HepG2 (cell line): Measurements from ENCODE around the gene PLEKHA8. TPM values are rescaled to one million over a fixed set of nuclear protein-coding genes. Genes with fewer than 3 reads are reported as not detected.

Source experiments
- ELF3 ChIP-seq: IDR thresholded peaks from 2 replicates; pipeline ENCODE4 v1.6.1; 2016; ENCODE audit warnings: missing genetic modification reagents, missing compliant biosample characterization
- EP300 ChIP-seq, 3 experiments: sonication (generic) in 1 of 3; formaldehyde crosslinking in 1 of 3; IDR thresholded peaks; 2 replicates each; pipeline versions ENCODE4 v1.5.1 to v1.6.1; 2011 to 2020; ENCODE audit warnings: low read depth in 2 of 3, low read length in 2 of 3, borderline replicate concordance in 1 of 3, improper control_type of control experiment in 1 of 3, mild to moderate bottlenecking in 1 of 3, missing genetic modification reagents in 1 of 3, moderate library complexity in 1 of 3
- EZH2 ChIP-seq: conservative IDR thresholded peaks from 2 replicates; pipeline ENCODE4 v1.6.1; 2012; ENCODE audit warnings: mild to moderate bottlenecking, low read depth, low read length, moderate library complexity
- HDAC6 ChIP-seq: fragments of 200-600 bp; sonication (generic); IDR thresholded peaks from 2 replicates; pipeline ENCODE4 v1.7.0; 2017; ENCODE audit warnings: mild to moderate bottlenecking, antibody characterized with exemption, low read length, low read depth
- JARID2 ChIP-seq: sonication (generic); formaldehyde crosslinking; IDR thresholded peaks from 2 replicates; pipeline ENCODE4 v1.8.1; 2023; ENCODE audit warnings: missing genetic modification reagents, inconsistent platforms; ENCODE audit not compliant: insufficient replicate concordance
- KDM3A ChIP-seq: IDR thresholded peaks from 2 replicates; pipeline ENCODE4 v1.6.1; 2018; ENCODE audit warnings: low read depth, missing compliant biosample characterization
- MXD4 ChIP-seq: IDR thresholded peaks from 2 replicates; pipeline ENCODE4 v1.6.1; 2016; ENCODE audit warnings: mild to moderate bottlenecking, missing biosample characterization, missing genetic modification reagents
- MYPOP ChIP-seq: sonication (generic); formaldehyde crosslinking; IDR thresholded peaks from 2 replicates; pipeline ENCODE4 v1.8.1; 2023; ENCODE audit warnings: mild to moderate bottlenecking, moderate library complexity, missing genetic modification reagents
- NCOA5 ChIP-seq: sonication (generic); formaldehyde crosslinking; IDR thresholded peaks from 2 replicates; pipeline ENCODE4 v1.4.0; 2020; ENCODE audit warnings: missing genetic modification reagents
- RFXANK ChIP-seq: IDR thresholded peaks from 2 replicates; pipeline ENCODE4 v1.6.1; 2016
- SMARCC2 ChIP-seq: fragments of 450-650 bp; IDR thresholded peaks from 2 replicates; pipeline ENCODE4 v1.6.1; 2017; ENCODE audit warnings: antibody characterized with exemption, mild to moderate bottlenecking
- TFAP4 ChIP-seq: sonication (generic); IDR thresholded peaks from 2 replicates; pipeline ENCODE4 v1.6.1; 2016; ENCODE audit warnings: low read depth, borderline replicate concordance
- ZBTB43 ChIP-seq: sonication (generic); formaldehyde crosslinking; conservative IDR thresholded peaks from 2 replicates; pipeline ENCODE4 v1.4.0; 2020; ENCODE audit warnings: missing genetic modification reagents
- ZMYM4 ChIP-seq: sonication (generic); formaldehyde crosslinking; IDR thresholded peaks from 2 replicates; pipeline ENCODE4 v1.8.1; 2023; ENCODE audit warnings: mild to moderate bottlenecking, missing genetic modification reagents
- ZNF138 ChIP-seq: sonication (generic); formaldehyde crosslinking; IDR thresholded peaks from 2 replicates; pipeline ENCODE4 v1.5.0; 2020; ENCODE audit warnings: mild to moderate bottlenecking, low read depth, missing genetic modification reagents
- ZNF253 ChIP-seq: sonication (generic); formaldehyde crosslinking; IDR thresholded peaks from 2 replicates; pipeline ENCODE4 v1.8.0; 2022; ENCODE audit warnings: mild to moderate bottlenecking, missing genetic modification reagents, borderline replicate concordance
- ZNF282 ChIP-seq: fragments of 450-650 bp; IDR thresholded peaks from 2 replicates; pipeline ENCODE4 v1.6.1; 2018; ENCODE audit not compliant: partially characterized antibody
- ZNF749 ChIP-seq: sonication (generic); formaldehyde crosslinking; IDR thresholded peaks from 2 replicates; pipeline ENCODE4 v1.8.0; 2022; ENCODE audit warnings: mild to moderate bottlenecking, missing genetic modification reagents, moderate library complexity, borderline replicate concordance
- polyA plus RNA-seq, 8 experiments: library from polyadenylated mRNA; depleted of rRNA in 3 of 8; stranded (reverse) in 7 of 8; unstranded in 1 of 8; fragments of >200 nt; fragmentation: Illumina TruSeq in 4 of 8; extraction: Trizol in 4 of 8; gene quantifications; 2 replicates each; pipeline versions ENCODE4 v1.2.1 to v1.2.3, GENCODE V29; 2011 to 2016; ENCODE audit warnings: low read depth in 4 of 8, missing spikeins in 1 of 8, mixed read lengths in 1 of 8; ENCODE audit not compliant: insufficient read depth in 1 of 8
- total RNA-seq, 5 experiments: library from RNA; depleted of rRNA; stranded (reverse); fragments of >200 nt; fragmentation: Illumina TruSeq; extraction: Trizol; gene quantifications; 2 replicates each; pipeline ENCODE4 v1.2.3, GENCODE V29; 2016; ENCODE audit warnings: low read depth in 1 of 5
- TF ChIP-seq, protein P1 (sequence below): sonication (generic); formaldehyde crosslinking; IDR thresholded peaks from 2 replicates; pipeline ENCODE4 v1.4.0; 2020; ENCODE audit warnings: missing genetic modification reagents, borderline replicate concordance
- TF ChIP-seq, protein P2 (sequence below): sonication (generic); formaldehyde crosslinking; IDR thresholded peaks from 2 replicates; pipeline ENCODE4 v1.5.0; 2020; ENCODE audit warnings: missing genetic modification reagents, mild to moderate bottlenecking, borderline replicate concordance
- TF ChIP-seq, protein P3 (sequence below): sonication (generic); formaldehyde crosslinking; IDR thresholded peaks from 2 replicates; pipeline ENCODE4 v1.9.0; 2022; ENCODE audit warnings: missing genetic modification reagents, mild to moderate bottlenecking, borderline replicate concordance

PLEKHA8 gene
- total and polyA plus RNA-seq, 2 of the 13 experiments (the other 11 are each of a cell fraction or from before 2014, with no cell fraction given): 12.5 to 26.4 TPM

- TF ChIP-seq KDM3A (CRISPR knock-in tag) (no peak), ZNF253 (CRISPR knock-in tag) (no peak), ZNF282 (no peak), TFAP4 (peak; percentile 73; the same call in 1 of the 2 replicates), ZMYM4 (CRISPR knock-in tag) (peak; percentile 98), ZNF749 (CRISPR knock-in tag) (no peak; the same call in 1 of the 2 replicates), JARID2 (CRISPR knock-in tag) (no peak), RFXANK (no peak), MYPOP (CRISPR knock-in tag) (no peak), ZNF138 (CRISPR knock-in tag) (no peak), ZBTB43 (CRISPR knock-in tag) (no peak), MXD4 (CRISPR knock-in tag) (peak; percentile 81), NCOA5 (CRISPR knock-in tag) (no peak), EP300 (IDR thresholded peaks at IDR 0.05; ENCODE audit: low read depth in 2 of 2, low read length in 2 of 2) (no peak; a peak in 1 of 4 replicates), EP300 (CRISPR knock-in tag; IDR thresholded peaks at IDR 0.05; ENCODE audit: borderline replicate concordance) (no peak), EZH2 (no peak), ELF3 (CRISPR knock-in tag) (peak; percentile 39; the same call in 1 of the 2 replicates), HDAC6 (no peak), SMARCC2 (no peak)
- TF ChIP-seq, protein P1, sequence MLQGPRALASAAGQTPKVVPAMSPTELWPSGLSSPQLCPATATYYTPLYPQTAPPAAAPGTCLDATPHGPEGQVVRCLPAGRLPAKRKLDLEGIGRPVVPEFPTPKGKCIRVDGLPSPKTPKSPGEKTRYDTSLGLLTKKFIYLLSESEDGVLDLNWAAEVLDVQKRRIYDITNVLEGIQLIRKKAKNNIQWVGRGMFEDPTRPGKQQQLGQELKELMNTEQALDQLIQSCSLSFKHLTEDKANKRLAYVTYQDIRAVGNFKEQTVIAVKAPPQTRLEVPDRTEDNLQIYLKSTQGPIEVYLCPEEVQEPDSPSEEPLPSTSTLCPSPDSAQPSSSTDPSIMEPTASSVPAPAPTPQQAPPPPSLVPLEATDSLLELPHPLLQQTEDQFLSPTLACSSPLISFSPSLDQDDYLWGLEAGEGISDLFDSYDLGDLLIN (CRISPR knock-in tag): no peak
- TF ChIP-seq, protein P2, sequence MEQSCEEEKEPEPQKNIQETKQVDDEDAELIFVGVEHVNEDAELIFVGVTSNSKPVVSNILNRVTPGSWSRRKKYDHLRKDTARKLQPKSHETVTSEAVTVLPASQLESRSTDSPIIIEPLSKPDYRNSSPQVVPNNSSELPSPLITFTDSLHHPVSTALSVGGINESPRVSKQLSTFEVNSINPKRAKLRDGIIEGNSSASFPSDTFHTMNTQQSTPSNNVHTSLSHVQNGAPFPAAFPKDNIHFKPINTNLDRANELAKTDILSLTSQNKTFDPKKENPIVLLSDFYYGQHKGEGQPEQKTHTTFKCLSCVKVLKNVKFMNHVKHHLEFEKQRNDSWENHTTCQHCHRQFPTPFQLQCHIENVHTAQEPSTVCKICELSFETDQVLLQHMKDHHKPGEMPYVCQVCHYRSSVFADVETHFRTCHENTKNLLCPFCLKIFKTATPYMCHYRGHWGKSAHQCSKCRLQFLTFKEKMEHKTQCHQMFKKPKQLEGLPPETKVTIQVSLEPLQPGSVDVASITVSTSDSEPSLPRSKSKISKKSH (CRISPR knock-in tag): peak; percentile 27; the same call in 1 of the 2 replicates
- TF ChIP-seq, protein P3, sequence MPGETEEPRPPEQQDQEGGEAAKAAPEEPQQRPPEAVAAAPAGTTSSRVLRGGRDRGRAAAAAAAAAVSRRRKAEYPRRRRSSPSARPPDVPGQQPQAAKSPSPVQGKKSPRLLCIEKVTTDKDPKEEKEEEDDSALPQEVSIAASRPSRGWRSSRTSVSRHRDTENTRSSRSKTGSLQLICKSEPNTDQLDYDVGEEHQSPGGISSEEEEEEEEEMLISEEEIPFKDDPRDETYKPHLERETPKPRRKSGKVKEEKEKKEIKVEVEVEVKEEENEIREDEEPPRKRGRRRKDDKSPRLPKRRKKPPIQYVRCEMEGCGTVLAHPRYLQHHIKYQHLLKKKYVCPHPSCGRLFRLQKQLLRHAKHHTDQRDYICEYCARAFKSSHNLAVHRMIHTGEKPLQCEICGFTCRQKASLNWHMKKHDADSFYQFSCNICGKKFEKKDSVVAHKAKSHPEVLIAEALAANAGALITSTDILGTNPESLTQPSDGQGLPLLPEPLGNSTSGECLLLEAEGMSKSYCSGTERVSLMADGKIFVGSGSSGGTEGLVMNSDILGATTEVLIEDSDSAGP (CRISPR knock-in tag): peak; percentile 75; the same call in 1 of the 2 replicates
Observed at GRCh38 chr7:30026229-30027064, 1.8 kb upstream of the PLEKHA8 start, which contains the start of gene FKBP14 (continued).
